ENCODE results near the gene PDAP1.

- no peak for TF ChIP-seq CTCF (IDR thresholded peaks at IDR 0.05; ENCODE audit: low read depth, low read length)
- TF ChIP-seq EZH2phosphoT487 (IDR thresholded peaks at IDR 0.05; ENCODE audit: low read depth) = no peak
These were observed 24.5 kb downstream of the PDAP1 start for GRCh38 chr7:99383791-99384370.

Measured in OCI-LY3 (cell line).